H1 (cell line): Measurements from ENCODE around the gene SAT2.

Experiments
- CEBPB ChIP-seq: IDR thresholded peaks from 2 replicates; pipeline ENCODE4 v1.6.1; 2012; ENCODE audit warnings: low read depth, low read length
- CHD1 ChIP-seq: IDR thresholded peaks from 2 replicates; pipeline ENCODE4 v1.6.1; 2012; ENCODE audit warnings: low read depth, low read length, improper control_type of control experiment
- CTCF ChIP-seq, 3 experiments: IDR thresholded peaks; 1 replicate in 2 of 3; 2 replicates in 1 of 3; pipeline versions ENCODE4 v1.5.1 to v1.6.1; 2011; ENCODE audit warnings: low read length in 3 of 3, mild to moderate bottlenecking in 3 of 3, inconsistent platforms in 2 of 3, low read depth in 1 of 3, moderate library complexity in 1 of 3; ENCODE audit not compliant: insufficient read depth in 1 of 3; ENCODE audit errors: control extremely low read depth in 1 of 3
- EP300 ChIP-seq, 2 experiments: IDR thresholded peaks; 1 replicate in 1 of 2; 2 replicates in 1 of 2; pipeline ENCODE4 v1.6.1; 2011 to 2012; ENCODE audit warnings: low read depth in 2 of 2, low read length in 2 of 2, mild to moderate bottlenecking in 2 of 2, borderline replicate concordance in 1 of 2, inconsistent platforms in 1 of 2, moderate library complexity in 1 of 2
- EZH2 ChIP-seq: fragments of 200-600 bp; sonication (generic); IDR thresholded peaks from 2 replicates; pipeline ENCODE4 v1.7.1; 2012; ENCODE audit warnings: low read depth, mild to moderate bottlenecking, moderate library complexity, low read length, inconsistent platforms; ENCODE audit not compliant: severe bottlenecking
- NRF1 ChIP-seq: IDR thresholded peaks from 2 replicates; pipeline ENCODE4 v1.6.1; 2011; ENCODE audit warnings: mild to moderate bottlenecking, low read depth, low read length, improper control_type of control experiment
- POLR2A ChIP-seq, 2 experiments: IDR thresholded peaks; 1 replicate in 1 of 2; 2 replicates in 1 of 2; pipeline ENCODE4 v1.6.1; 2011; ENCODE audit warnings: low read depth in 2 of 2, low read length in 2 of 2, mild to moderate bottlenecking in 2 of 2; ENCODE audit errors: control extremely low read depth in 1 of 2
- SIN3A ChIP-seq, 2 experiments: IDR thresholded peaks in 1 of 2; conservative IDR thresholded peaks in 1 of 2; 2 replicates each; pipeline ENCODE4 v1.6.1; 2011 to 2012; ENCODE audit warnings: low read length in 2 of 2, improper control_type of control experiment in 1 of 2, low read depth in 1 of 2, mild to moderate bottlenecking in 1 of 2
- SRF ChIP-seq: IDR thresholded peaks from 2 replicates; pipeline ENCODE4 v1.6.1; 2011; ENCODE audit warnings: mild to moderate bottlenecking, low read depth, low read length, moderate library complexity
- SUZ12 ChIP-seq: fragments of 200-600 bp; sonication (generic); IDR thresholded peaks from 2 replicates; pipeline ENCODE4 v1.6.1; 2012; ENCODE audit warnings: mild to moderate bottlenecking, inconsistent platforms, low read length, moderate library complexity, mixed read lengths

- no peak for TF ChIP-seq EZH2
- no peak for TF ChIP-seq EP300 (IDR thresholded peaks at IDR 0.05; ENCODE audit: borderline replicate concordance in 1 of 2, low read depth in 2 of 2, low read length in 2 of 2)
- TF ChIP-seq CHD1 = no peak
- no peak for TF ChIP-seq CEBPB
- no peak for TF ChIP-seq POLR2A (IDR thresholded peaks at IDR 0.05; ENCODE audit: control extremely low read depth in 1 of 2, low read depth in 2 of 2, low read length in 2 of 2)
- TF ChIP-seq CTCF (IDR thresholded peaks at IDR 0.05; ENCODE audit: control extremely low read depth in 1 of 3, insufficient read depth in 1 of 3, low read depth in 1 of 3, low read length in 3 of 3) = no peak
- TF ChIP-seq SRF = no peak
- TF ChIP-seq SIN3A (conservative IDR thresholded peaks at IDR 0.05 in 1 of 2, IDR thresholded peaks at IDR 0.05 in 1 of 2; ENCODE audit: low read depth in 1 of 2, low read length in 2 of 2) = no peak
- TF ChIP-seq SUZ12 = no peak
- no peak for TF ChIP-seq NRF1
These were observed 13.7 kb downstream of the SAT2 start for GRCh38 chr17:7613769-7614424.
